Tibial artery (tissue), 4 donors: ENCODE results near the gene SPRR3.

Experiments used
- DNase-seq, 2 donors: peaks; one replicate each; pipeline ENCODE4 v3.0.0-alpha.2; 2019
- H3K27ac ChIP-seq, 2 donors: fragments of 200-600 bp; sonication (generic) in 1 of 2; 1 replicate in 1 of 2; 2 replicates in 1 of 2; pipeline ENCODE4 v1.5.1; 2018 to 2019; ENCODE audit warnings: mild to moderate bottlenecking in 1 of 2
- H3K27me3 ChIP-seq, 2 donors: fragments of 200-600 bp; sonication (generic) in 1 of 2; one replicate each; pipeline versions ENCODE4 v1.5.1 to v1.6.0; 2016 to 2019
- H3K36me3 ChIP-seq, 3 donors: fragments of 200-600 bp; sonication (generic) in 2 of 3; one replicate each; pipeline ENCODE4 v1.5.1; 2016 to 2019; ENCODE audit warnings: mild to moderate bottlenecking in 2 of 3
- H3K4me1 ChIP-seq, 4 donors: fragments of 200-600 bp; sonication (generic) in 2 of 4; 1 replicate in 3 of 4; 2 replicates in 1 of 4; pipeline ENCODE4 v1.5.1; 2016 to 2019
- H3K4me3 ChIP-seq, 2 donors: fragments of 200-600 bp; sonication (generic) in 1 of 2; 1 replicate in 1 of 2; 2 replicates in 1 of 2; pipeline ENCODE4 v1.5.1; 2018 to 2019; ENCODE audit warnings: mild to moderate bottlenecking in 2 of 2
- H3K9me3 ChIP-seq, 3 donors: fragments of 200-600 bp; sonication (generic) in 1 of 3; one replicate each; pipeline ENCODE4 v1.5.1; 2016 to 2019
- CTCF ChIP-seq, 2 experiments: fragments of 200-600 bp in 1 of 2; fragments of 450-650 bp in 1 of 2; IDR thresholded peaks; one replicate each; pipeline ENCODE4 v1.5.1; 2017 to 2019; ENCODE audit warnings: antibody characterized with exemption in 2 of 2, mild to moderate bottlenecking in 1 of 2, moderate library complexity in 1 of 2
- intact Hi-C: fragments of 100-400 bp; cut with DNase I; formaldehyde crosslinking; loops from one replicate; pipeline ENCODE4 v1.15.0; 2023; ENCODE audit warnings: low total_unique reads

The SPRR3 gene

GRCh38 chr1:152965853-152966252, 35.7 kb upstream of the SPRR3 start:
- Histone ChIP-seq H3K27ac (no peak overlapping the region), H3K27me3 (peaks cover 0 to 4% of the 10 kb centered on the region in 2 donors), H3K4me1 (no peaks in the 10 kb centered on the region), H3K4me3 (no peak overlapping the region), H3K9me3 (no peaks in the 10 kb centered on the region), H3K36me3 (no peaks in the 10 kb centered on the region)
- intact Hi-C loops = no loop called here
- DNase-seq = no peak
- no peak for TF ChIP-seq CTCF (IDR thresholded peaks at IDR 0.05)

- H3K4me1 ChIP-seq = no peaks in the 10 kb centered on the region
- intact Hi-C loops = no loop called here
- H3K27ac ChIP-seq = no peak overlapping the region
- no peak overlapping the region for H3K4me3 ChIP-seq
- no peak for TF ChIP-seq CTCF (IDR thresholded peaks at IDR 0.05)
- no peaks in the 10 kb centered on the region for H3K36me3 ChIP-seq
- H3K9me3 ChIP-seq = no peaks in the 10 kb centered on the region
- H3K27me3 ChIP-seq = peaks cover 0 to 4% of the 10 kb centered on the region in 2 donors
- no peak for DNase-seq
Observed at GRCh38 chr1:152967201-152967600, 34.3 kb upstream of the SPRR3 start.

GRCh38 chr1:152968248-152968647, 33.3 kb upstream of the SPRR3 start:
- no peak overlapping the region for H3K27ac ChIP-seq

GRCh38 chr1:152969036-152969435, 32.5 kb upstream of the SPRR3 start:
- no peak for DNase-seq
- no peak overlapping the region for H3K4me3 ChIP-seq
- H3K27me3 ChIP-seq = peaks cover 0 to 4% of the 10 kb centered on the region in 2 donors
- H3K4me1 ChIP-seq = no peaks in the 10 kb centered on the region
- no peak overlapping the region for H3K27ac ChIP-seq
- TF ChIP-seq CTCF (IDR thresholded peaks at IDR 0.05) = no peak
- H3K36me3 ChIP-seq = no peaks in the 10 kb centered on the region
- intact Hi-C loops = no loop called here
- no peaks in the 10 kb centered on the region for H3K9me3 ChIP-seq

More at GRCh38 chr1:152968248-152968647, 33.3 kb upstream of the SPRR3 start:
- no peak for TF ChIP-seq CTCF (IDR thresholded peaks at IDR 0.05)
- H3K4me3 ChIP-seq = no peak overlapping the region
- no peaks in the 10 kb centered on the region for H3K4me1 ChIP-seq
- intact Hi-C loops = no loop called here
- DNase-seq = no peak
- H3K27me3 ChIP-seq = peaks cover 0 to 4% of the 10 kb centered on the region in 2 donors
- no peaks in the 10 kb centered on the region for H3K9me3 ChIP-seq
- no peaks in the 10 kb centered on the region for H3K36me3 ChIP-seq

GRCh38 chr1:152970495-152970894, 31.1 kb upstream of the SPRR3 start, which contains the start of gene SPRR4:
SPRR4 (plus strand) TSS chr1:152970648; CDS start chr1:152971891, 1,243 bp downstream.
- Histone ChIP-seq H3K27ac (no peak within 1 kb of the TSS), H3K4me3 (no peak within 1 kb of the TSS), H3K4me1 (no peaks in the 10 kb centered on the region), H3K27me3 (peaks cover 0 to 4% of the 10 kb centered on the region in 2 donors), H3K9me3 (no peaks in the 10 kb centered on the region), H3K36me3 (no peaks in the 10 kb centered on the region)
- no peak for TF ChIP-seq CTCF (IDR thresholded peaks at IDR 0.05)
- intact Hi-C loops = no loop called here
- DNase-seq = no peak
